ENCODE data around the gene CALN1. TPM values are rescaled to one million over a fixed set of nuclear protein-coding genes. Genes with fewer than 3 reads are reported as not detected.
"Not testable (repeated sequence)": the region's sequence is repeated elsewhere in the genome, so short reads cannot be mapped to it uniquely, and the experiment has no call there.

CALN1 gene
- total RNA-seq, 4 donors from 2014 or later, result 0.04 TPM; not detected in 3

GRCh38 chr7:71925663-71926062 is 486.5 kb downstream of the CALN1 start:
- ATAC-seq, result no peak
- WGBS, 2 donors (ENCODE audit: low coverage in 1 of 2), result 18 to 38% methylated on average over 2 to 4 of the region's 7 CpGs
- TF ChIP-seq POLR2A (IDR thresholded peaks at IDR 0.05) (no peak), EP300 (IDR thresholded peaks at IDR 0.05) (no peak), POLR2AphosphoS5 (IDR thresholded peaks at IDR 0.05) (no peak)
- TF ChIP-seq, protein P1, sequence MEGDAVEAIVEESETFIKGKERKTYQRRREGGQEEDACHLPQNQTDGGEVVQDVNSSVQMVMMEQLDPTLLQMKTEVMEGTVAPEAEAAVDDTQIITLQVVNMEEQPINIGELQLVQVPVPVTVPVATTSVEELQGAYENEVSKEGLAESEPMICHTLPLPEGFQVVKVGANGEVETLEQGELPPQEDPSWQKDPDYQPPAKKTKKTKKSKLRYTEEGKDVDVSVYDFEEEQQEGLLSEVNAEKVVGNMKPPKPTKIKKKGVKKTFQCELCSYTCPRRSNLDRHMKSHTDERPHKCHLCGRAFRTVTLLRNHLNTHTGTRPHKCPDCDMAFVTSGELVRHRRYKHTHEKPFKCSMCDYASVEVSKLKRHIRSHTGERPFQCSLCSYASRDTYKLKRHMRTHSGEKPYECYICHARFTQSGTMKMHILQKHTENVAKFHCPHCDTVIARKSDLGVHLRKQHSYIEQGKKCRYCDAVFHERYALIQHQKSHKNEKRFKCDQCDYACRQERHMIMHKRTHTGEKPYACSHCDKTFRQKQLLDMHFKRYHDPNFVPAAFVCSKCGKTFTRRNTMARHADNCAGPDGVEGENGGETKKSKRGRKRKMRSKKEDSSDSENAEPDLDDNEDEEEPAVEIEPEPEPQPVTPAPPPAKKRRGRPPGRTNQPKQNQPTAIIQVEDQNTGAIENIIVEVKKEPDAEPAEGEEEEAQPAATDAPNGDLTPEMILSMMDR (IDR thresholded peaks at IDR 0.05), result no peak
- no peak overlapping the region for H3K27ac ChIP-seq
- H3K4me1 ChIP-seq, result no peaks in the 10 kb centered on the region
- peaks cover 0 to 34% (median 0%) of the 10 kb centered on the region in 3 donors for H3K9me3 ChIP-seq
- no peaks in the 10 kb centered on the region for H3K36me3 ChIP-seq
- no peak overlapping the region for H3K4me3 ChIP-seq
- H3K27me3 ChIP-seq, result no peaks in the 10 kb centered on the region

GRCh38 chr7:71914204-71914603 is 497.9 kb downstream of the CALN1 start:
- H3K27me3 ChIP-seq, H3K4me3 ChIP-seq, ATAC-seq, H3K36me3 ChIP-seq, H3K4me1 ChIP-seq, H3K27ac ChIP-seq: not testable (repeated sequence)
- WGBS, 2 donors (ENCODE audit: low coverage in 1 of 2), result 78 to 84% methylated on average over 4 of the region's 4 CpGs
- H3K9me3 ChIP-seq, result peaks cover 0 to 13% (median 0%) of the 10 kb centered on the region in 3 donors

- WGBS, 2 donors (ENCODE audit: low coverage in 1 of 2), result 13 to 55% methylated on average over 3 to 4 of the region's 4 CpGs
- Histone ChIP-seq H3K4me1 (no peaks in the 10 kb centered on the region), H3K9me3 (peaks cover 0 to 13% (median 0%) of the 10 kb centered on the region in 3 donors), H3K27me3 (no peaks in the 10 kb centered on the region), H3K4me3 (no peak overlapping the region), H3K27ac (no peak overlapping the region), H3K36me3 (no peaks in the 10 kb centered on the region)
- ATAC-seq, result no peak
- TF ChIP-seq POLR2AphosphoS5 (IDR thresholded peaks at IDR 0.05), result no peak
- no peak for TF ChIP-seq POLR2A (IDR thresholded peaks at IDR 0.05)
- TF ChIP-seq, protein P1 (IDR thresholded peaks at IDR 0.05), result no peak
- no peak for TF ChIP-seq EP300 (IDR thresholded peaks at IDR 0.05)
Measured at GRCh38 chr7:71912476-71912875, 499.7 kb downstream of the CALN1 start.

GRCh38 chr7:71911051-71911450 is 501.1 kb downstream of the CALN1 start:
- H3K27ac ChIP-seq, result no peak overlapping the region
- TF ChIP-seq EP300 (IDR thresholded peaks at IDR 0.05), result no peak
- no peak for TF ChIP-seq POLR2AphosphoS5 (IDR thresholded peaks at IDR 0.05)
- no peak for TF ChIP-seq POLR2A (IDR thresholded peaks at IDR 0.05)
- TF ChIP-seq, protein P1 (IDR thresholded peaks at IDR 0.05), result no peak
- no peak for ATAC-seq
- 68 to 74% methylated on average over 5 of the region's 5 CpGs for WGBS, 2 donors (ENCODE audit: low coverage in 1 of 2)
- no peak overlapping the region for H3K4me3 ChIP-seq
- H3K27me3 ChIP-seq, result no peaks in the 10 kb centered on the region
- H3K9me3 ChIP-seq, result peaks cover 0 to 13% (median 0%) of the 10 kb centered on the region in 3 donors
- H3K36me3 ChIP-seq, result no peaks in the 10 kb centered on the region
- no peaks in the 10 kb centered on the region for H3K4me1 ChIP-seq

DNA sequence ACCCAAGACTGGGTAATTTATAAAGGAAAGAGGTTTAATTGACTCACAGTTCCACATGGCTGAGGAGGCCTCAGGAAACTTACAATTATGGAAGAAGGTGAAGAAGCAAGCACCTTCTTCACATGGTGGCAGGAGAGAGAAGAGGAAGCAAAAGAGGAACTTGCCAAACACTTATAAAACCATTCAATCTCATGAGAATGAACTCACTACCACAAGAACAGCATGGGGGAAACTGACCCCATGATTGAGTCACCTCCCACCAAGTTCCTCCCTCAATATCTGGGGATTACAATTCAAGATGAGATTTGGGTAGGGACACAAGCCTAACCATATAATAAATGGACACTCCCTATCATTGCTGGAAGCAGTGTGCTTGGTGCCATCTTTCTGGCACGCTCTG is 506.3 kb downstream of the CALN1 start:
- Histone ChIP-seq H3K36me3 (no peaks in the 10 kb centered on the region), H3K9me3 (no peaks in the 10 kb centered on the region), H3K4me1 (no peaks in the 10 kb centered on the region), H3K27ac (no peak overlapping the region), H3K4me3 (no peak overlapping the region), H3K27me3 (no peaks in the 10 kb centered on the region)
- no peak for ATAC-seq
- WGBS, 2 donors (ENCODE audit: low coverage in 1 of 2), result no CpG with 5 or more reads among the region's 1 CpG
- TF ChIP-seq POLR2A (IDR thresholded peaks at IDR 0.05), result no peak
- no peak for TF ChIP-seq EP300 (IDR thresholded peaks at IDR 0.05)
- TF ChIP-seq, protein P1 (IDR thresholded peaks at IDR 0.05), result no peak
- no peak for TF ChIP-seq POLR2AphosphoS5 (IDR thresholded peaks at IDR 0.05)

Data from gastroesophageal sphincter (tissue), 4 donors.